Mesenchymal stem cell (in vitro differentiated cells and primary cell): ENCODE results near the gene ECT2L.

ENCODE experiments used
- DNase-seq: peaks from one replicate; pipeline ENCODE4 v3.0.0-alpha.2; 2013
- H2AFZ ChIP-seq: one replicate; pipeline ENCODE4 v1.6.1; 2013; ENCODE audit warnings: low read depth, mild to moderate bottlenecking, control low read depth, inconsistent platforms, low read length, moderate library complexity
- H2AK5ac ChIP-seq: 2 replicates; pipeline ENCODE4 v1.6.1; 2013; ENCODE audit warnings: low read length, moderate library complexity, mild to moderate bottlenecking, inconsistent platforms; ENCODE audit not compliant: severe bottlenecking
- H2BK120ac ChIP-seq: one replicate; pipeline ENCODE4 v1.6.1; 2013; ENCODE audit warnings: low read depth, mild to moderate bottlenecking, inconsistent platforms, low read length, moderate library complexity
- H2BK12ac ChIP-seq, 2 experiments: one replicate each; pipeline ENCODE4 v1.6.1; 2013; ENCODE audit warnings: inconsistent platforms in 2 of 2, low read length in 2 of 2, mild to moderate bottlenecking in 2 of 2, moderate library complexity in 2 of 2, control low read depth in 1 of 2
- H2BK15ac ChIP-seq: one replicate; pipeline ENCODE4 v1.6.1; 2013; ENCODE audit warnings: mild to moderate bottlenecking, low read depth, inconsistent platforms; ENCODE audit not compliant: poor library complexity, severe bottlenecking
- H2BK5ac ChIP-seq: 2 replicates; pipeline ENCODE4 v1.6.1; 2013; ENCODE audit warnings: low read depth, mild to moderate bottlenecking, low read length, control low read depth, inconsistent platforms; ENCODE audit not compliant: poor library complexity, severe bottlenecking
- H3K14ac ChIP-seq, 2 experiments: one replicate each; pipeline ENCODE4 v1.6.1; 2013; ENCODE audit warnings: inconsistent platforms in 2 of 2, low read length in 2 of 2, control low read depth in 1 of 2, mild to moderate bottlenecking in 1 of 2, moderate library complexity in 1 of 2
- H3K18ac ChIP-seq, 2 experiments: one replicate each; pipeline ENCODE4 v1.6.1; 2013; ENCODE audit warnings: inconsistent platforms in 2 of 2, low read length in 2 of 2, control low read depth in 1 of 2, low read depth in 1 of 2, mild to moderate bottlenecking in 1 of 2
- H3K23ac ChIP-seq, 2 experiments: one replicate each; pipeline ENCODE4 v1.6.1; 2013; ENCODE audit warnings: inconsistent platforms in 2 of 2, low read length in 2 of 2, mild to moderate bottlenecking in 2 of 2, moderate library complexity in 2 of 2, control low read depth in 1 of 2
- H3K27ac ChIP-seq: 2 replicates; pipeline ENCODE4 v1.5.1; 2013; ENCODE audit warnings: mild to moderate bottlenecking, moderate library complexity, low read length, control low read depth, inconsistent platforms; ENCODE audit not compliant: poor library complexity, severe bottlenecking
- H3K27me3 ChIP-seq, 2 experiments: 2 replicates each; pipeline versions ENCODE4 v1.6.1 to v1.7.0; 2013; ENCODE audit warnings: low read length in 2 of 2, mild to moderate bottlenecking in 2 of 2, moderate library complexity in 2 of 2, control low read depth in 1 of 2, inconsistent platforms in 1 of 2; ENCODE audit not compliant: control insufficient read depth in 1 of 2, insufficient read depth in 1 of 2
- H3K36me3 ChIP-seq, 2 experiments: 2 replicates each; pipeline versions ENCODE4 v1.6.1 to v1.7.0; 2013; ENCODE audit warnings: low read length in 2 of 2, control low read depth in 1 of 2, inconsistent platforms in 1 of 2, low read depth in 1 of 2, mild to moderate bottlenecking in 1 of 2; ENCODE audit not compliant: insufficient read depth in 2 of 2, control insufficient read depth in 1 of 2
- H3K4ac ChIP-seq, 2 experiments: one replicate each; pipeline ENCODE4 v1.6.1; 2013; ENCODE audit warnings: inconsistent platforms in 2 of 2, low read length in 2 of 2, mild to moderate bottlenecking in 2 of 2, moderate library complexity in 2 of 2, control low read depth in 1 of 2, low read depth in 1 of 2
- H3K4me1 ChIP-seq: 2 replicates; pipeline ENCODE4 v1.6.1; 2013; ENCODE audit warnings: low read depth, low read length, control low read depth; ENCODE audit not compliant: control insufficient read depth, insufficient read depth
- H3K4me2 ChIP-seq: 2 replicates; pipeline ENCODE4 v1.6.1; 2013; ENCODE audit warnings: low read length, mild to moderate bottlenecking, inconsistent platforms; ENCODE audit not compliant: poor library complexity, severe bottlenecking
- H3K4me3 ChIP-seq, 2 experiments: 2 replicates each; pipeline versions ENCODE4 v1.5.1 to v1.7.0; 2013; ENCODE audit warnings: low read length in 2 of 2, mild to moderate bottlenecking in 2 of 2, control low read depth in 1 of 2, low read depth in 1 of 2; ENCODE audit not compliant: insufficient read depth in 1 of 2
- H3K79me1 ChIP-seq: replicated peaks from 2 replicates; pipeline ENCODE4 v1.6.1; 2013; ENCODE audit warnings: mild to moderate bottlenecking, control low read depth, low read length, inconsistent platforms; ENCODE audit not compliant: poor library complexity, severe bottlenecking
- H3K9ac ChIP-seq: 2 replicates; pipeline ENCODE4 v1.7.0; 2013; ENCODE audit warnings: mild to moderate bottlenecking, low read length, moderate library complexity
- H3K9me3 ChIP-seq: 2 replicates; pipeline ENCODE4 v1.7.0; 2013; ENCODE audit warnings: mild to moderate bottlenecking, low read length; ENCODE audit not compliant: control insufficient read depth
- H4K8ac ChIP-seq: one replicate; pipeline ENCODE4 v1.6.1; 2013; ENCODE audit warnings: inconsistent platforms, mild to moderate bottlenecking, low read length, moderate library complexity
- H4K91ac ChIP-seq: one replicate; pipeline ENCODE4 v1.6.1; 2013; ENCODE audit warnings: mild to moderate bottlenecking, low read length, inconsistent platforms
- WGBS: methylation state at CpG from one replicate; pipeline ENCODE4 v1.1.7; 2013; ENCODE audit warnings: mixed read lengths; 5-methylcytosine and 5-hydroxymethylcytosine counted together

The ECT2L gene

GRCh38 chr6:138815221-138815620 is 19.3 kb downstream of the ECT2L start:
- Histone ChIP-seq H3K23ac (no peak overlapping the region), H3K9me3 (no peaks in the 10 kb centered on the region), H3K36me3 (no peaks in the 10 kb centered on the region), H2BK5ac (no peak overlapping the region), H2BK120ac (no peak overlapping the region), H3K9ac (no peak overlapping the region), H3K4me3 (no peak overlapping the region), H3K4me2 (no peak overlapping the region), H3K79me1 (no peaks in the 10 kb centered on the region), H3K4me1 (peaks cover 5% of the 10 kb centered on the region), H3K27ac (no peak overlapping the region), H2BK12ac (no peak overlapping the region), H2BK15ac (no peak overlapping the region), H2AFZ (no peak overlapping the region), H3K14ac (no peak overlapping the region), H3K27me3 (no peaks in the 10 kb centered on the region), H2AK5ac (no peak overlapping the region), H3K4ac (no peak overlapping the region), H4K8ac (no peak overlapping the region), H4K91ac (no peak overlapping the region), H3K18ac (no peak overlapping the region)
- 84% methylated on average over 6 of the region's 6 CpGs for WGBS
- DNase-seq = no peak

DNA sequence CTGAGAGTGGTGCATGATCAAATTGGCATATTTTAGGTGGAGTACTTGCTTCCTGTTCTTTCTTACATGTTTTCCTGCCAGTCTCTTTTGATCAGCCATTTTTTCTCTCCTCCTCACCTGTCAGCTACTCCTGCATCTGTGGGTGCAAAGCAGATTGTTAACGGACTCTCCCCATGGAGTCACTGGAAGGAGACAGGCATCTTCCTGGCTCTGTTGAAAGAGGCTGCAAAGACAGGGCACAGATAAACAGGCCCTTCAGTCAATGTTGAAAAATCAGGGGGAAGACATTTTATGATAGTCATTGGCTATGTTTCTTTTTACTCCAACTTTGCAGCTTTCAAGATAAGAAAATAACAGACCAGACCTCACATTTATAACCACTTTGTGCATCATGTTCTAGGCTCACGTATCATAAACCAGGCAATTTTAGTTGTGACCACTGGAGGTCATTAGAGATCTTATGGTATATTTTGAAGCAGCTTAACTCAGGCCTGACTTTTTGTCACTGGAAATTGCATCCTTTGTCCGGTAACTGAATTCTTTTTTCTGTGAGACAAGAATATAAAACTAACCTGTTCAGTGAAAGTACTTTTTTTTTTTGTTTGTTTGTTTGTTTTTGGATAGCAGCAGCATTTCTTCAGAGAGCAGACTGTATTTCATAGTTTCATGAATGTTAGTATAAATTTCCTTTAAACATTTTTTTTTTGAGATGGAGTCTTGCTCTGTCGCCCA is 20.1 kb downstream of the ECT2L start:
- WGBS = 38% methylated on average over 3 of the region's 4 CpGs

DNA sequence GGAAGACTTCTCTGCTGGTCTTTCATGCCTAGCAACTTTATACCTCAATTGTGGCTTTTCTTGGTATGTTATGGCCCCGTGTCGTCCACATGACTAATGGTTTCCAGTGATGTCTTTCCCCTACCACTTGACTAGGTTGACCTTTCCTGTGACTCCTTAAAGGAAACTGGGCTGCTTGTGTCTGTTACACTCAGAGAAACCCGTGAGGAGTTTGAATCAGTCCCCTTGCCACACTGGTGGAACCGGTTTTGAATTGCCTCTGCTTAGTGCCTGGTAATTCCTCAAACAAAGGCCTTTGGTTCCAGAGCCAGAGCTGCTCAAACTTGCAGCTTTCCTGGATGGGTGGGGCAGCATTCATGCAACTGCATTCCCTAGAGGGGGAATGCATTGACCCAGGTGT is 21.9 kb downstream of the ECT2L start:
- Histone ChIP-seq H3K4me3 (no peak overlapping the region), H2BK5ac (no peak overlapping the region), H3K4me1 (peaks cover 5% of the 10 kb centered on the region), H3K18ac (peak overlapping the region; percentile 81 to 84), H3K79me1 (no peaks in the 10 kb centered on the region), H2BK12ac (peak overlapping the region; percentile 51 to 59), H4K8ac (peak overlapping the region; percentile 67), H2BK120ac (no peak overlapping the region), H3K36me3 (no peaks in the 10 kb centered on the region), H3K23ac (no peak overlapping the region), H3K9ac (peak overlapping the region; percentile 65), H3K27ac (no peak overlapping the region), H3K9me3 (no peaks in the 10 kb centered on the region), H2AK5ac (no peak overlapping the region), H2BK15ac (no peak overlapping the region), H2AFZ (peak overlapping the region; percentile 36), H3K14ac (peak overlapping the region in 1 of 2 experiments; percentile 44), H4K91ac (peak overlapping the region; percentile 84), H3K4ac (peak overlapping the region in 1 of 2 experiments; percentile 31), H3K27me3 (no peaks in the 10 kb centered on the region), H3K4me2 (no peak overlapping the region)
- peak; percentile 98 for DNase-seq
- WGBS = 1% methylated on average over 4 of the region's 4 CpGs

More for the DNA sequence above, 20.1 kb downstream of the ECT2L start:
- no peaks in the 10 kb centered on the region for H3K27me3 ChIP-seq
- no peak overlapping the region for H3K23ac ChIP-seq
- H3K4me2 ChIP-seq = no peak overlapping the region
- no peaks in the 10 kb centered on the region for H3K79me1 ChIP-seq
- H2AFZ ChIP-seq = no peak overlapping the region
- H4K8ac ChIP-seq = no peak overlapping the region
- peaks cover 5% of the 10 kb centered on the region for H3K4me1 ChIP-seq
- H2BK120ac ChIP-seq = no peak overlapping the region
- no peak overlapping the region for H3K4me3 ChIP-seq
- H3K18ac ChIP-seq = no peak overlapping the region
- H2BK15ac ChIP-seq = no peak overlapping the region
- no peak overlapping the region for H4K91ac ChIP-seq
- DNase-seq = peak; percentile 81
- H3K4ac ChIP-seq = no peak overlapping the region
- no peak overlapping the region for H2BK12ac ChIP-seq
- H2AK5ac ChIP-seq = no peak overlapping the region
- H3K27ac ChIP-seq = no peak overlapping the region
- H3K14ac ChIP-seq = no peak overlapping the region
- H3K9ac ChIP-seq = peak overlapping the region; percentile 61
- H3K9me3 ChIP-seq = no peaks in the 10 kb centered on the region
- H3K36me3 ChIP-seq = no peaks in the 10 kb centered on the region
- H2BK5ac ChIP-seq = no peak overlapping the region

- no peak overlapping the region for H3K4me2 ChIP-seq
- H3K4me1 ChIP-seq = peaks cover 5% of the 10 kb centered on the region
- H2AK5ac ChIP-seq = no peak overlapping the region
- peak overlapping the region; percentile 29 for H3K9ac ChIP-seq
- 92% methylated on average over 9 of the region's 10 CpGs for WGBS
- H4K8ac ChIP-seq = peak overlapping the region; percentile 78
- H3K27ac ChIP-seq = no peak overlapping the region
- H3K18ac ChIP-seq = peak overlapping the region in 1 of 2 experiments; percentile 84
- peak overlapping the region; percentile 63 for H2AFZ ChIP-seq
- H2BK12ac ChIP-seq = peak overlapping the region; percentile 78 to 88
- H3K36me3 ChIP-seq = no peaks in the 10 kb centered on the region
- H2BK15ac ChIP-seq = no peak overlapping the region
- no peaks in the 10 kb centered on the region for H3K27me3 ChIP-seq
- H3K23ac ChIP-seq = no peak overlapping the region
- DNase-seq = peak; percentile 23
- no peaks in the 10 kb centered on the region for H3K9me3 ChIP-seq
- no peak overlapping the region for H2BK5ac ChIP-seq
- H4K91ac ChIP-seq = peak overlapping the region; percentile 79
- peak overlapping the region; percentile 92 for H2BK120ac ChIP-seq
- no peak overlapping the region for H3K14ac ChIP-seq
- H3K4ac ChIP-seq = no peak overlapping the region
- H3K4me3 ChIP-seq = no peak overlapping the region
- no peaks in the 10 kb centered on the region for H3K79me1 ChIP-seq
These were observed 22.8 kb downstream of the ECT2L start for GRCh38 chr6:138818496-138819194.
